Measurements from ENCODE around the gene TET3.

- no peak for TF ChIP-seq POLR2A (IDR thresholded peaks at IDR 0.05; ENCODE audit: extremely low read depth, insufficient read length)
- TF ChIP-seq CTCF (IDR thresholded peaks at IDR 0.05; ENCODE audit: low read depth, low read length) = no peak
Measured at GRCh38 chr2:73984203-73984921, at the start of gene TET3.

All from NB4 (cell line).